SK-N-SH (cell line): ENCODE results near the gene SENP1. TPM values are rescaled to one million over a fixed set of nuclear protein-coding genes. Genes with fewer than 3 reads are reported as not detected.

Experiments
- CTCF ChIA-PET: fragments of 300-600, 350-600 bp; formaldehyde crosslinking; extraction: SDS; loops from one replicate; lab custom pipeline; 2021; lab: Yijun Ruan, JAX
- POLR2A ChIA-PET: fragments of 350-600 bp; sonication (Branson Sonifier 250); formaldehyde crosslinking; extraction: SDS; loops from one replicate; lab custom pipeline; 2020; ENCODE audit warnings: antibody characterized with exemption, inconsistent platforms; lab: Yijun Ruan, JAX
- DNase-seq: peaks from one replicate; pipeline ENCODE4 v3.0.0; 2012
- H2AFZ ChIP-seq: fragments of 200-600 bp; sonication (generic); 2 replicates; pipeline ENCODE4 v1.8.1; 2016; ENCODE audit warnings: antibody characterized with exemption, mild to moderate bottlenecking, low read depth
- H3F3A ChIP-seq: fragments of 200-600 bp; sonication (generic); replicated peaks from 2 replicates; pipeline ENCODE3; 2016; ENCODE audit warnings: antibody characterized with exemption, mild to moderate bottlenecking; ENCODE audit not compliant: insufficient read depth
- H3K27ac ChIP-seq, 2 experiments: fragments of 200-500 bp in 1 of 2; fragments of 200-600 bp in 1 of 2; sonication (Bioruptor generic) in 1 of 2; sonication (generic), shearing (Covaris generic) in 1 of 2; 2 replicates each; pipeline versions ENCODE4 v1.5.1 to v1.6.1; 2014 to 2016; ENCODE audit warnings: low read depth in 2 of 2, inconsistent platforms in 1 of 2, low read length in 1 of 2, mild to moderate bottlenecking in 1 of 2, mixed read lengths in 1 of 2
- H3K27me3 ChIP-seq: fragments of 200-600 bp; sonication (generic), shearing (Covaris generic); 2 replicates; pipeline ENCODE4 v1.6.1; 2016; ENCODE audit warnings: mixed run types; ENCODE audit not compliant: insufficient read depth
- H3K36me3 ChIP-seq, 2 experiments: fragments of 200-500 bp in 1 of 2; fragments of 200-600 bp in 1 of 2; sonication (Bioruptor generic) in 1 of 2; sonication (generic) in 1 of 2; replicated peaks in 1 of 2; 2 replicates each; pipeline versions ENCODE3 to v1.5.1; 2014 to 2016; ENCODE audit warnings: low read length in 1 of 2, mild to moderate bottlenecking in 1 of 2; ENCODE audit not compliant: insufficient read depth in 2 of 2, control insufficient read depth in 1 of 2
- H3K4me1 ChIP-seq, 2 experiments: fragments of 200-500 bp in 1 of 2; fragments of 200-600 bp in 1 of 2; sonication (Bioruptor generic) in 1 of 2; sonication (generic), shearing (Covaris generic) in 1 of 2; 2 replicates each; pipeline versions ENCODE4 v1.5.1 to v1.6.1; 2014 to 2016; ENCODE audit warnings: low read depth in 1 of 2, low read length in 1 of 2, mixed run types in 1 of 2; ENCODE audit not compliant: insufficient read depth in 2 of 2, control insufficient read depth in 1 of 2
- H3K4me2 ChIP-seq: fragments of 200-600 bp; sonication (generic), shearing (Covaris generic); 2 replicates; pipeline ENCODE4 v1.6.1; 2017; ENCODE audit warnings: mixed run types
- H3K4me3 ChIP-seq, 2 experiments: fragments of 200-500 bp in 1 of 2; fragments of 200-600 bp in 1 of 2; sonication (Bioruptor generic) in 1 of 2; sonication (generic), shearing (Covaris generic) in 1 of 2; 2 replicates each; pipeline versions ENCODE4 v1.5.1 to v1.8.1; 2014 to 2016; ENCODE audit warnings: low read depth in 2 of 2, inconsistent platforms in 1 of 2, low read length in 1 of 2, mild to moderate bottlenecking in 1 of 2, mixed read lengths in 1 of 2, moderate library complexity in 1 of 2
- H3K79me2 ChIP-seq: fragments of 200-600 bp; sonication (generic); 2 replicates; pipeline ENCODE4 v1.8.1; 2017; ENCODE audit warnings: mild to moderate bottlenecking; ENCODE audit not compliant: insufficient read depth
- H3K9ac ChIP-seq: fragments of 200-600 bp; sonication (generic); 2 replicates; pipeline ENCODE4 v1.6.1; 2017; ENCODE audit warnings: mixed run types
- H3K9me2 ChIP-seq: fragments of 200-600 bp; sonication (generic); 2 replicates; pipeline ENCODE4 v1.6.1; 2017; ENCODE audit warnings: mixed run types
- H3K9me3 ChIP-seq: fragments of 200-600 bp; sonication (generic); 2 replicates; pipeline ENCODE4 v1.6.1; 2017; ENCODE audit warnings: mixed run types, mild to moderate bottlenecking, moderate library complexity
- H4K20me1 ChIP-seq: fragments of 200-600 bp; sonication (generic); 2 replicates; pipeline ENCODE4 v1.6.1; 2017; ENCODE audit warnings: mild to moderate bottlenecking, mixed run types; ENCODE audit not compliant: insufficient read depth
- CHD2 ChIP-seq: fragments of 150-350 bp; IDR thresholded peaks from 2 replicates; pipeline ENCODE4 v1.6.1; 2018; ENCODE audit warnings: low read length; ENCODE audit not compliant: partially characterized antibody
- ELF1 ChIP-seq: IDR thresholded peaks from 2 replicates; pipeline ENCODE4 v1.4.0; 2012
- FOSL2 ChIP-seq: IDR thresholded peaks from 2 replicates; pipeline ENCODE4 v1.4.0; 2012; ENCODE audit warnings: low read depth, mild to moderate bottlenecking, moderate library complexity, borderline replicate concordance
- FOXJ3 ChIP-seq: sonication (generic); formaldehyde crosslinking; IDR thresholded peaks from 2 replicates; pipeline ENCODE4 v1.5.1; 2020; ENCODE audit warnings: mild to moderate bottlenecking, missing genetic modification reagents
- FOXM1 ChIP-seq: IDR thresholded peaks from 2 replicates; pipeline ENCODE4 v1.4.0; 2012; ENCODE audit warnings: low read depth, mild to moderate bottlenecking
- GABPA ChIP-seq: IDR thresholded peaks from 2 replicates; pipeline ENCODE4 v1.4.0; 2012; ENCODE audit warnings: low read depth, mild to moderate bottlenecking
- JUND ChIP-seq: IDR thresholded peaks from 2 replicates; pipeline ENCODE4 v1.4.0; 2012
- MAX ChIP-seq: IDR thresholded peaks from 2 replicates; pipeline ENCODE4 v1.4.0; 2012; ENCODE audit warnings: low read depth
- MEF2A ChIP-seq: IDR thresholded peaks from 2 replicates; pipeline ENCODE4 v1.4.0; 2012; ENCODE audit warnings: low read depth, borderline replicate concordance
- MXI1 ChIP-seq: IDR thresholded peaks from 2 replicates; pipeline ENCODE4 v1.6.1; 2012; ENCODE audit warnings: mild to moderate bottlenecking, low read depth, low read length, improper control_type of control experiment
- NRF1 ChIP-seq: IDR thresholded peaks from 2 replicates; pipeline ENCODE4 v1.6.1; 2012; ENCODE audit warnings: low read depth, mild to moderate bottlenecking, low read length
- POLR2AphosphoS5 ChIP-seq: IDR thresholded peaks from 2 replicates; pipeline ENCODE4 v1.6.1; 2012; ENCODE audit warnings: low read depth, low read length
- RAD21 ChIP-seq: IDR thresholded peaks from 2 replicates; pipeline ENCODE4 v1.6.1; 2012; ENCODE audit warnings: mild to moderate bottlenecking, low read length
- RCOR1 ChIP-seq: fragments of 150-350 bp; IDR thresholded peaks from 2 replicates; pipeline ENCODE4 v1.6.1; 2017; ENCODE audit warnings: antibody characterized with exemption, low read length
- RFX5 ChIP-seq: IDR thresholded peaks from 2 replicates; pipeline ENCODE4 v1.6.1; 2012; ENCODE audit warnings: mild to moderate bottlenecking, improper control_type of control experiment, low read length
- RXRA ChIP-seq: IDR thresholded peaks from 2 replicates; pipeline ENCODE4 v1.4.0; 2012; ENCODE audit warnings: low read depth, mild to moderate bottlenecking, borderline replicate concordance
- SIN3A ChIP-seq: IDR thresholded peaks from 2 replicates; pipeline ENCODE4 v1.6.1; 2012; ENCODE audit warnings: low read depth, mild to moderate bottlenecking, low read length, moderate library complexity, borderline replicate concordance
- TCF12 ChIP-seq: IDR thresholded peaks from 2 replicates; pipeline ENCODE4 v1.4.0; 2012
- TEAD4 ChIP-seq: IDR thresholded peaks from 2 replicates; pipeline ENCODE4 v1.4.0; 2012; ENCODE audit warnings: mild to moderate bottlenecking, borderline replicate concordance; ENCODE audit not compliant: insufficient read depth
- YY1 ChIP-seq: IDR thresholded peaks from 2 replicates; pipeline ENCODE4 v1.4.0; 2012; ENCODE audit warnings: low read depth, mild to moderate bottlenecking
- ZBTB33 ChIP-seq: IDR thresholded peaks from 2 replicates; pipeline ENCODE4 v1.4.0; 2012; ENCODE audit warnings: low read depth, borderline replicate concordance
- WGBS: methylation state at CpG from one replicate; pipeline ENCODE4 v1.1.6; 2017; ENCODE audit warnings: low lambda C conversion rate; 5-methylcytosine and 5-hydroxymethylcytosine counted together
- polyA plus RNA-seq, 3 experiments: library from polyadenylated mRNA; depleted of rRNA; stranded (reverse); fragments of >200 nt; gene quantifications; 2 replicates each; pipeline ENCODE4 v1.2.3, GENCODE V29; 2012
- TF ChIP-seq, protein P1 (sequence below): IDR thresholded peaks from 2 replicates; pipeline ENCODE4; 2012
- TF ChIP-seq, protein P2 (sequence below): fragments of 150-350 bp; IDR thresholded peaks from 2 replicates; pipeline ENCODE4 v1.6.1; 2016; ENCODE audit warnings: mild to moderate bottlenecking, low read depth, low read length

Gene SENP1
- polyA plus RNA-seq, 1 of the 3 experiments (the other 2 are of a cell fraction): 5.6 TPM

DNA sequence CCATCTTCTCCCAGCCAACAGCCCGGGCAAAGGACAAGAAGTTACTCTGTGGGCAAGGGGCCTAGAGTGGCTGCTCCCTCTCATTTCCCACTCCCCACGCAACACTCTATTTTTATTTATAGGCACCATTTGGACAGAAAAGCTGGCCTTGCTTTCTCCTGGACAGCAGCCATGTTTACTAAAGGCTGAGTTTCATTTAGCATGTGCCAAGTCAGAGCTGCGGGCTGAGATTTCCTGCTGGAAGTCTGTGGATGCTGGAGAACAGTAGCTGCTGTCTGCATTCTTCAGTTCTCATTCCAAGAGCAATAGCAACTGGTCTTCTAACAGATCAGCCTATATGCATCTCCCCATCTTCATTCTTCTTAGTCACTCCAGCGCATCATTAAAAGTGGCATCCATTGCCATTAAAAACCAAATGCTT, 109.9 kb downstream of the SENP1 start:
- Histone ChIP-seq H2AFZ (no peak overlapping the region), H3F3A (no peaks in the 10 kb centered on the region), H3K9me3 (no peaks in the 10 kb centered on the region), H3K4me1 (peaks cover 0 to 26% of the 10 kb centered on the region in 2 experiments; a peak in 2 of 4 replicates), H3K9me2 (no peaks in the 10 kb centered on the region), H3K79me2 (no peaks in the 10 kb centered on the region), H3K27ac (no peak overlapping the region), H3K9ac (no peak overlapping the region), H4K20me1 (no peaks in the 10 kb centered on the region), H3K27me3 (peaks cover 64% of the 10 kb centered on the region), H3K36me3 (no peaks in the 10 kb centered on the region), H3K4me2 (no peak overlapping the region), H3K4me3 (no peak overlapping the region)
- TF ChIP-seq TEAD4 (no peak), RXRA (no peak), RFX5 (no peak), POLR2AphosphoS5 (no peak), GABPA (no peak), FOXJ3 (no peak), RCOR1 (no peak), MXI1 (no peak), ELF1 (no peak), RAD21 (no peak), NRF1 (no peak), FOXM1 (no peak), MAX (no peak), MEF2A (no peak), FOSL2 (no peak), ZBTB33 (no peak), TCF12 (no peak), YY1 (no peak)
- TF ChIP-seq, protein P1, sequence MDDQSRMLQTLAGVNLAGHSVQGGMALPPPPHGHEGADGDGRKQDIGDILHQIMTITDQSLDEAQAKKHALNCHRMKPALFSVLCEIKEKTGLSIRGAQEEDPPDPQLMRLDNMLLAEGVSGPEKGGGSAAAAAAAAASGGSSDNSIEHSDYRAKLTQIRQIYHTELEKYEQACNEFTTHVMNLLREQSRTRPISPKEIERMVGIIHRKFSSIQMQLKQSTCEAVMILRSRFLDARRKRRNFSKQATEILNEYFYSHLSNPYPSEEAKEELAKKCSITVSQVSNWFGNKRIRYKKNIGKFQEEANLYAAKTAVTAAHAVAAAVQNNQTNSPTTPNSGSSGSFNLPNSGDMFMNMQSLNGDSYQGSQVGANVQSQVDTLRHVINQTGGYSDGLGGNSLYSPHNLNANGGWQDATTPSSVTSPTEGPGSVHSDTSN: no peak
- CTCF ChIA-PET: no interaction called here
- DNase-seq: no peak
- POLR2A ChIA-PET: no interaction called here
- WGBS: 95% methylated on average over 4 of the region's 4 CpGs

DNA sequence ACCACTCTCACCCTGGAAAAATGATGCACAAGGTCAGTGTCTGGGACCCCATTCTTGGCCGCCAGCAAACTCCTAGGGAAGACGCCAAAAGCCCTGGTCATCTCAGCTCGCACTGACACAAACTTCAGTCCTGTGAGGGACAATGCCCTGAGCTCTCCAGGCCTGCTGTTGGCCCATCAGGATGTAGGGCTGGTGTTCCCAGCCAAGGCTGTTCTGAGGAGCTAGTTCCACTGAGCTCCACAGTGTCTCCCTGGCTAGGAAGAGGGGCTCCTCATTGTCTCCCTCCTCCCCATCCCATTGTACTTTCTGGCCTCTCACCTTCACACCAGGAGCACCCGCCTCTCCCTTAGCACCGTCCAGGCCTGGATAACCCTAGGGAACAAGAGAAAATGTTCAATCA, 112.4 kb downstream of the SENP1 start:
- peaks cover 39% of the 10 kb centered on the region for H3K27me3 ChIP-seq
- H3K36me3 ChIP-seq: no peaks in the 10 kb centered on the region
- H3K9ac ChIP-seq: no peak overlapping the region
- H3K4me1 ChIP-seq: peaks cover 0 to 34% of the 10 kb centered on the region in 2 experiments; a peak in 2 of 4 replicates
- no peaks in the 10 kb centered on the region for H3K79me2 ChIP-seq
- no peaks in the 10 kb centered on the region for H3F3A ChIP-seq
- no peak for DNase-seq
- no peak overlapping the region for H3K27ac ChIP-seq
- WGBS: 52% methylated on average over 3 of the region's 5 CpGs
- H2AFZ ChIP-seq: no peak overlapping the region
- CTCF ChIA-PET: interaction anchor here (0.8 to 2.7 kb wide), 8 partner anchors 9 to 221 kb away, joined by 3 to 11 read pairs (median 4); partner anchors contain the start of genes CCDC184, SLC48A1 and TMEM106C
- POLR2A ChIA-PET: no interaction called here
- H3K4me2 ChIP-seq: no peak overlapping the region
- TF ChIP-seq MAX: no peak
- no peak for TF ChIP-seq YY1
- no peak for TF ChIP-seq GABPA
- TF ChIP-seq SIN3A: no peak
- TF ChIP-seq RFX5: no peak
- no peak for TF ChIP-seq MXI1
- no peak for TF ChIP-seq CHD2
- TF ChIP-seq JUND: no peak
- no peak for TF ChIP-seq FOXJ3
- TF ChIP-seq, protein P2, sequence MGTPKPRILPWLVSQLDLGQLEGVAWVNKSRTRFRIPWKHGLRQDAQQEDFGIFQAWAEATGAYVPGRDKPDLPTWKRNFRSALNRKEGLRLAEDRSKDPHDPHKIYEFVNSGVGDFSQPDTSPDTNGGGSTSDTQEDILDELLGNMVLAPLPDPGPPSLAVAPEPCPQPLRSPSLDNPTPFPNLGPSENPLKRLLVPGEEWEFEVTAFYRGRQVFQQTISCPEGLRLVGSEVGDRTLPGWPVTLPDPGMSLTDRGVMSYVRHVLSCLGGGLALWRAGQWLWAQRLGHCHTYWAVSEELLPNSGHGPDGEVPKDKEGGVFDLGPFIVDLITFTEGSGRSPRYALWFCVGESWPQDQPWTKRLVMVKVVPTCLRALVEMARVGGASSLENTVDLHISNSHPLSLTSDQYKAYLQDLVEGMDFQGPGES: no peak
- no peak for TF ChIP-seq RAD21
- no peaks in the 10 kb centered on the region for H3K9me3 ChIP-seq
- no peaks in the 10 kb centered on the region for H4K20me1 ChIP-seq
- H3K9me2 ChIP-seq: no peaks in the 10 kb centered on the region
- no peak overlapping the region for H3K4me3 ChIP-seq
